GM19463 (cell line): ENCODE measurements around the gene F2RL3.
"Not testable (repeated sequence)": the region's sequence is repeated elsewhere in the genome, so short reads cannot be mapped to it uniquely, and the experiment has no call there.

ENCODE experiments used
- ATAC-seq: cut with Tn5 transposase; IDR thresholded peaks from one replicate; pipeline ENCODE4 v1.9.1; 2021; ENCODE audit warnings: mild to moderate bottlenecking, moderate library complexity; ENCODE audit not compliant: unreplicated experiment

F2RL3 gene

DNA sequence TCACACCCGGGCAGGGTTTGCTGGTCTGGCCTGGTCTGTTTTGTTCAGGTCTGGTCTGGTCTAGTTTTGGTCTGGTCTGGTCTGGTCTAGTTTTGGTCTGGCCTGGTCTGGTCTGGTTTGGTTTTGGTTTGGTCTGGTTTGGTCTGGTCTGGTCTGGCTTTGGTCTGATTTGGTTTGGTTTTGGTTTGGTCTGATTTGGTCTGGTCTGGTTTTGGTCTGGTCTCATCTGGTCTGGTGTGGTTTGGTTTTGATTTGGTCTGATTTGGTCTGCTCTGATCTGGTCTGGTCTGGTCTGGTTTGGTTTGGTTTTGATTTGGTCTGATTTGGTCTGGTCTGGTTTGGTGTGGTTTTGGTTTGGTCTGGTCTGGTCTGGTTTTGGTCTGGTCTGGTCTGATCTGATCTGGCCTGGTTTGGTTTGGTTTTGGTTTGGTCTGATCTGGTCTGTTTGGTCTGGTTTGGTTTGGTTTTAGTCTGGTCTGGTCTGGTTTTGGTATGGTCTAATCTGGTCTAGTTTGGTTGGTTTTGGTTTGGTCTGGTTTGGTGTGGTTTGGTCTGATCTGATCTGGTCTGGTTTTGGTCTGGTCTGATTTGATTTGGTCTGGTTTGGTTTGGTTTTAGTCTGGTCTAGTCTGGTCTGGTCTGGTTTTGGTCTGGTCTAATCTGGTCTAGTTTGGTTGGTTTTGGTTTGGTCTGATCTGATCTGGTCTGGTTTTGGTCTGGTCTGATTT, 14.4 kb upstream of the F2RL3 start:
- no peak for ATAC-seq

DNA sequence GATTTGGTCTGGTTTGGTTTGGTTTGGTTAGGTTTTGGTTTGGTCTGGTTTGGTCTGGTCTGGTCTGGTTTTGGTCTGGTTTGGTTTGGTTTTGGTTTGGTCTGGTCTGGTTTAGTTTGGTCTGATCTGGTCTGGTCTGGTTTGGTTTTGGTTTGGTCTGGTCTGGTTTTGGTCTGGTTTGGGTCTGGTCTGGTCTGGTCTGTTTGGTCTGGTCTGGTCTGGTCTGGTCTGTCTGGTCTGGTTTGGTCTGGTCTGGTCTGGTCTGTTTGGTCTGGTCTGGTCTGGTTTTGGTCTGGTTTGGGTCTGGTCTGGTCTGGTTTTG, 13.9 kb upstream of the F2RL3 start:
- ATAC-seq = not testable (repeated sequence)

DNA sequence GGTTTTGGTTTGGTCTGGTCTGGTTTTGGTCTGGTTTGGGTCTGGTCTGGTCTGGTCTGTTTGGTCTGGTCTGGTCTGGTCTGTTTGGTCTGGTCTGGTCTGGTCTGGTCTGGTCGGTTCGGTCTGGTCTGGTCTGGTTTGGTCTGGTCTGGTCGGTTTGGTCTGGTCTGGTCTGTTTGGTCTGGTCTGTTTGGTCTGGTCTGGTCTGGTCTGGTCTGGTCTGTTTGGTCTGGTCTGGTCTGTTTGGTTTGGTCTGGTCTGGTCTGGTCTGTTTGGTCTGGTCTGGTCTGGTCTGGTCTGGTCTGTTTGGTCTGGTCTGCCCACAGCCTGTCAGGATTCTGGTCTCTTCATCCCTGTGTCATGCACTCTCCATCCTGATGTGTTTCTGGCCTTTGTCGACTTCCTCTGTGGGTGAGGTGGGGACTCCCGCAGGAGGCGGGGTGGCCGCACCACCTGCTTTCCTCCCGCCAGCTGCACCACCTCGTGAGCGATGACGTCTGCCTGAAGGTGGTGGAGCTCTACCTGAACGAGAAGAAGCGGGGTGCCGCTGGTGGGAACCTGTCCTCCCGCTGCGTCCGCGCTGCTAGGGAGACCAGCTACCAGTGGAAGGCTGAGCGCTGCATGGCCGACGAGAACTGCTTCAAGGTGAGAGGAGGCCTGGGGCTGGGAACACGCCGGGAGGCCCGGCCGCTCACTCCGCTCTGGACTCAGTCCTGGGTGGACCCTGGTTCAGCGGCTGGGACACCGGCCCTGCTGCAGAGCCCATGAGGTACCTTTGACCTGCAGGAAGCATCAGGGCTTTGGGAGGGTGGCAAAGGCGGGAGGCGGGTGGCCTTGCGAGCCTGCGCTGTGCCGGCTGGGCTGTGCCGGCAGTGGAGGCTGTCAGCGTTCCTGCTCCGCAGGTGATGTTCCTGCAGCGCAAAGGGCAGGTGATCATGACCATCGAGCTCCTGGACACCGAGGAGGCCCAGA, 12.9 kb upstream of the F2RL3 start:
- no peak for ATAC-seq

DNA sequence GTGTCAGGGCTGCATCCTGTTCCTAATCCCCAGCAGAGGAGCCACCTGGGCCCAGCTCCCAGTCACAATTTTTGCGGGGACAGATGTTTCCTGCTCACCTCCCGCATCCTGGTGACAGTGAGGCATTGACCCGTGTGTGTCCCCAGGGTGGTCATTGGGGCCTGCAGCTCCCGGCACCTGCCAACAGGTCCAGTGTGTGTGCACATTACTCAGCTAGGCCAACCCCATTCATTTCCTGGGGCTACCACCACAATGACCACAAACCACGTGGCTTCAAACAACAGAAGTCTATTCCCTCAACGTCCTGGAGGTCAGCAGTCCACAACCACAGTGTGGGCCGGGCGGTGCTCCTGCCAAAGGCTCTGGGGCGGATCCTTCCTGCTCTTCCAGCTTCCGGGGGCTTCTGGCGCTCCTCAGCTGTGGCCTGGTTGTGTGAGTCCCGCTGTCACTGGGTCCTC, 11.9 kb upstream of the F2RL3 start:
- no peak for ATAC-seq

DNA sequence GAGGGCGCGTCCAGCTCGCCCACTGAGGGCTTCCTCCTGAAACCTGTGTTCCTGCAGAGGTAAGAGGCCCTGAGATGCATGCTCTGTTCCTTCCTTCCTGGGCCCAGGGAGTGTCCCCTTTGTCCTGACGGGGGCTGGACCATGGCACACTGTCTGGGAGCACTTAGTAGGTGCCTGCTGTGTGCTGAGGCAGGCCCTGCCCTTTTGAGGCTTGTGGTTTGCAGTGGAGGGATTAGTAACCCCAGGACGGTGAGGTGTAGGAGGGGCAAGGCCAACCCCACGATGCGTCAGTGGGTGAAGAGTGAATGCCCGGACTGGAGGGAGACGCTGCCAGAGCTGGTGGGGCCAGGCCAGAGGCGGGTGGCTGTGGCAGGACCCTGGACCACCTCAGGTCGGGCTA, 11.2 kb upstream of the F2RL3 start:
- no peak for ATAC-seq

DNA sequence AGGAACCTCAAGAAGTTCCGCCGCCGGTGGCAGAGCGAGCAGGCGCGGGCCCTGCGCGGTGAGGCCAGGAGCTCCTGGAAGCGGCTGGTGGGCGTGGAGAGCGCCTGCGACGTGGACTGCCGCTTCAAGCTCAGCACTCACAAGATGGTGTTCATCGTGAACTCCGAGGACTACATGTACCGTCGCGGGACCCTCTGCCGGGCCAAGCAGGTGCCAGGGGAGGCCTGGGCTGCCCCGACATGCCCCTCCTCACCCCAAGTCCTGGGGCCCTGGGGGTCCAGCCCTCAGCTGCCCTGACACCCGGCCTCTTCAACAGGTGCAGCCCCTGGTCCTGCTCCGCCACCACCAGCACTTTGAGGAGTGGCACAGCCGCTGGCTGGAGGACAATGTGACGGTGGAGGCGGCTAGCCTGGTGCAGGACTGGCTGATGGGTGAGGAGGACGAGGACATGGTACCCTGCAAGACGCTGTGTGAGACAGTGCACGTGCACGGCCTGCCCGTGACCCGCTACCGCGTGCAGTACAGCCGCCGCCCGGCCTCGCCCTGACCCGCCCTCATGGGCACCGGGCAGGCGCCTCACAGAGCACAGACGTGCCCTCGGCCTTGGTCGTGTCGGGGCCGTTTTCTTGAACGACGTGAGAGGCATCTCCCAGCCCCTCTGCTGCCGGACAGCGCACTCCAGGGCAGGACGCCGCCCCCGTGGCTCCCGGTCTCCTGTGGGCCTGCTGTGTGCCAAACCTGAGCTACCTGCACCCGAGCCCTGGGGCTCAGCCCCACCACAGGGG, 10.4 kb upstream of the F2RL3 start:
- no peak for ATAC-seq

DNA sequence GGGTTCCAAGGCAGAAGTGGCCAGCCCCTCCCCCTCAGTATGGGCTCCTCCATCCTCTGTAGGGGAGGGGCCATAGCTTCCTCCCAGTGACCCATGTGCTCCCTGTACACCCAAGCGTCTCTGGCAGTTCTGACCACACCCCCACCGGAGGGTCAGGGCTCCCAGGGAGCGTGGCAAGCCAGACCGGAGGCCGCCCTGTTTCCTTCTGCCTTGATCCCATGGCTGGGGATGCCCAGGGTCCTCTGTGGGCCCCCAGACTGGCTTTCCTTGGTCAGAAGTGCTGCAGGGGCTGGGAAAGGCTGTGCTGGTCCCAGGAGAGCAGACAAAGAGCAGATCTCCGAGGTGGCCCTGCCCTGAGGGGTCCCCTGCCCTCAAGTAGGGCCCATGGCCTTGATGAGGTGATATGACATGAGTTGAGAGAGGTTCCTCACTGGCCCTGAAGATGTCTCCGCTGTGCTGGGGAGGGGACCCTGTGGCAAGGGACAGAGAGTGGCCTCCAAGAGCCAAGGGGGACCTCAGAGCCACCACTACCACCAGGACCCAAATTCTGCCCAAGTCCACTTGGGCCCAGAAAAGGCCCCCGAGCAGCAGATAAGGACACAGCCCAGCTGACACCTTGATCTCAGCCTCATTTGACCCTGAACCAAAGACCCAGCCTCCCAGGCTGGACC, 7.8 kb upstream of the F2RL3 start:
- ATAC-seq = no peak

DNA sequence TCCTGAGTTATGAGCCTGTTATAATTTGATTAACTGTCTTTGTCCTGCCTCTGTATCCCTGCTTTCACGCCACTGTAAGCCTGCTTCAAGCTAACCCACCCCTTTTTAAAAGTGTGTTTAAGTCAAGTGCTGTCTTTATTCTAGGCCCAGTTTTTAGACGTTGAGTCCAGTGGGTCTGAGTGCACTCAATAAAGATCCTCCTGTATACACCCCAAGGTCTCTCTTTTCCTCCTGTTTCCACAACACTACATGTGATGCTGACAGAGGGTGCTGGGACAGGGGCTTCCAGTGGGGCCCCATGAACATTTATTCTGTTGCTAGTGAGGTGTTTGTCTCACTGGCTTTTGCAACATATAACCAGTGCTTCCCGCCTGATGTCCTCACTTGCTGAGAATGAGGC, 6.7 kb upstream of the F2RL3 start:
- no peak for ATAC-seq

DNA sequence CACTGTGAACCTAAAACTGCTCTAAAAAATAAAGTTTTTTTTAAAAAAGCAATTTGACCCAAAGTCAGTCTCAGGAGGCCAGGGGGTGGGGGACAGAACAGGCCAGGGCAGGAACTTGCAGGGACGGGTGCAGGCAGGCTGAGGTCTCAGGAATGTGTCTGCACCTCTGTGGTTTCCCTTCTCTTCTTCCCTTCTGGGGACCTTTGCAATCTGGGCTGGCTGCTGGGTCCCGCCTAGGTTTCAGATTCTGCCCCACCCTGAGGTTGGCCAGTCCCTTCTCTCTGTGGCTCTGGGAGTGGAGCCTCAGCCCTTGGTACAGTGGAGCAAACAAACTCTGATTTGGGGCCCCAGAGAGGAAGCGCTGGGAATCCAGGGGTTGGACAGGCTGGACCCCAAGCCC, 5.3 kb upstream of the F2RL3 start:
- no peak for ATAC-seq

DNA sequence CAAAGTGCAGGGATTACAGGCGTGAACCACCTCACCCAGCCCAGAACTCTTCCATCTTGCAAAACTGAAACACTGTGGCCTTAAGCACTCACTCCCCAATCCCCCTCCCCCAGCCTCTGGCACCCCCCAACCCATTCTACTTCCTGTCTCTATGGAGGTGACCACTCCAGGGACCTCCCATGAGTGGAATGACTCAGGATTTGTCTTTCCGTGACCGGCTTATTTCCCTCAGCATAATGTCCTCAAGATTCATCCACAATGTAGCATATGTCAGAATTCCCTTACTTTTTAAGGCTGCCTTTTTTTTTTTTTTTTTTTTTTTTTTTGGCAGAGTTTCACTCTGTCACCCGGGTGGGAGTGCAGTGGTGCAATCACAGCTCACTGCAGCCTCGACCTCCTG, 3.6 kb upstream of the F2RL3 start:
- no peak for ATAC-seq

DNA sequence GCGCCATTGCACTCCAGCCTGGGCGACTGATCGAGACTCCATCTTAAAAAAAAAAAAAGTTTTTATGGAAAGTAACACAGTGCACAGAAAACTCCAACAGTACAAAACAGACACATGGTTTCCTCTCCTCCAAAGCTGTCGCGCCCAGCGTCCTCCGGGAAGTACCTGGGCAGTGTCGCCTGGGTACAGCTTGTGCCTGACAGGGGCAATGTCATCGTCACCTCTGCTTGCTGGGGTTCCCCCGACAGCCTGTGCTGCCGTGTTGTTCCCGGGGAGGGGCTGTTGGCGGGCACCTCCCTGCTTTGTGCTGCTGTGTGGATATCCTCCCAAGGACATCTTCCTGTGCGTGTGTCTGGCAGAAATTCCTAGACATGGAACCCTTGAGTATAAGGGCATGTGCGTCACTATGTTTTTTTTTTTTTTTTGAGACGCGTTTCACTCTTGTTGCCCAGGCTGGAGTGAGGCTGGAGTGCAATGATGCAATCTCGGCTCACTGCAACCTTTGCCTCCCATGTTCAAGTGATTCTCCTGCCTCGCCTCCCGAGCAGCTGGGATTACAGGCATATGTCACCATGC, 2.4 kb upstream of the F2RL3 start:
- no peak for ATAC-seq

DNA sequence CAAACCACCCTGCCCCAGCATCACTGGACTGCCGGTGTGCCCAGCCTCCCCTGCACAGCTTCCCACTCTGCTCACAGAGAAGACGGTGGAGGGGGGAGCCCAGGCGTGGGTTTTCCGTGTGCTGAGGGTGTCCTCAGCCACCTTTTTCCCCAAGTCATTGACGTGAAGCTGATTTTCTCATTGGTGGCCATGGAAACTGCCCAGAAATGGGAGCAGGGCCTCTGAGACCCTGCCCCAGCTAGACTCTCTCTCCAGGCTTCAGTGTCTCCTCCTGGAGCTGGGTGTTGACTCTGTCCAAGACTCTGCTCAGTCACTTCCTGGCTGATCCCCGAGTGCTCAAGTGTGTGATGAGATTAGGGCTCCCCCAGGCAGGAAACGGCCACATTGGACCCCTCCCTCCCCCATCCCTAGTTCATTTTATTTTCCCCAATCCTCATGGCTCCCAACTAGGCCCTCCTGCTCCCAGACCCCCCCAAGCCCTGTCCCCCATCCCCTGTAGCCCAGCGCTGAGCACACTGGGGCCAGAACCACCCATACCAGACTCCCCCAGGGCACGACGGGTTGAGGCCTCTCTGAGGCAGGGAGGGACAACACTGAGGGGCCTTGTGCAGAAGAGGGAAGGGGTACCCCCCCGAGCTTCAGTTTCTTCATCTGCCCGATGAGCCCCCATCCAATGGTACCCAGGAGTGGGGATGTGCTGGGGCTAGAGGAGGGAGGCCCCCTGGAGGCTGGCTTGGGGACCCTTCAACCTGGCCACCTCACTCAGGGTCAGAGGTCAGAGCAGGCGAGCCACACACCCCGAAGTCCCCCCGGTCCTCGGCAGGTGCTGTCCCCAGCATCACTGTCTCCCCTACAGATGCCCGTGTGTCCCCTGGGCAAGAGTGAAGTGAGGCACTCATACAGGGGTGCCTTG, 1.2 kb upstream of the F2RL3 start:
- no peak for ATAC-seq

DNA sequence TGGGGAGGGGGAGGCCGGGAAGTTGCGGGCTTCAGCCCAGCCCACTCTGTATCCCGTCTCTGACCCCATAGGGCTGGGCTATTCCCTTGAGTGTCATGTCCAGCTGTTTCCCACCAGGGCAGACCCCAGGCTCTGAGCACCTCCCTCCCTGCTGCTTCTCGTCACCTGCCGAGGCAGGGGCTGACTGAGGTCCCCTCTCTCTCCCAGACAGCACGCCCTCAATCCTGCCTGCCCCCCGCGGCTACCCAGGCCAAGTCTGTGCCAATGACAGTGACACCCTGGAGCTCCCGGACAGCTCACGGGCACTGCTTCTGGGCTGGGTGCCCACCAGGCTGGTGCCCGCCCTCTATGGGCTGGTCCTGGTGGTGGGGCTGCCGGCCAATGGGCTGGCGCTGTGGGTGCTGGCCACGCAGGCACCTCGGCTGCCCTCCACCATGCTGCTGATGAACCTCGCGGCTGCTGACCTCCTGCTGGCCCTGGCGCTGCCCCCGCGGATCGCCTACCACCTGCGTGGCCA, 625 bp downstream of the F2RL3 start:
- no peak for ATAC-seq

DNA sequence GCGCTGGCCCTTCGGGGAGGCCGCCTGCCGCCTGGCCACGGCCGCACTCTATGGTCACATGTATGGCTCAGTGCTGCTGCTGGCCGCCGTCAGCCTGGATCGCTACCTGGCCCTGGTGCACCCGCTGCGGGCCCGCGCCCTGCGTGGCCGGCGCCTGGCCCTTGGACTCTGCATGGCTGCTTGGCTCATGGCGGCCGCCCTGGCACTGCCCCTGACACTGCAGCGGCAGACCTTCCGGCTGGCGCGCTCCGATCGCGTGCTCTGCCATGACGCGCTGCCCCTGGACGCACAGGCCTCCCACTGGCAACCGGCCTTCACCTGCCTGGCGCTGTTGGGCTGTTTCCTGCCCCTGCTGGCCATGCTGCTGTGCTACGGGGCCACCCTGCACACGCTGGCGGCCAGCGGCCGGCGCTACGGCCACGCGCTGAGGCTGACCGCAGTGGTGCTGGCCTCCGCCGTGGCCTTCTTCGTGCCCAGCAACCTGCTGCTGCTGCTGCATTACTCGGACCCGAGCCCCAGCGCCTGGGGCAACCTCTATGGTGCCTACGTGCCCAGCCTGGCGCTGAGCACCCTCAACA, 1.2 kb downstream of the F2RL3 start:
- no peak for ATAC-seq

DNA sequence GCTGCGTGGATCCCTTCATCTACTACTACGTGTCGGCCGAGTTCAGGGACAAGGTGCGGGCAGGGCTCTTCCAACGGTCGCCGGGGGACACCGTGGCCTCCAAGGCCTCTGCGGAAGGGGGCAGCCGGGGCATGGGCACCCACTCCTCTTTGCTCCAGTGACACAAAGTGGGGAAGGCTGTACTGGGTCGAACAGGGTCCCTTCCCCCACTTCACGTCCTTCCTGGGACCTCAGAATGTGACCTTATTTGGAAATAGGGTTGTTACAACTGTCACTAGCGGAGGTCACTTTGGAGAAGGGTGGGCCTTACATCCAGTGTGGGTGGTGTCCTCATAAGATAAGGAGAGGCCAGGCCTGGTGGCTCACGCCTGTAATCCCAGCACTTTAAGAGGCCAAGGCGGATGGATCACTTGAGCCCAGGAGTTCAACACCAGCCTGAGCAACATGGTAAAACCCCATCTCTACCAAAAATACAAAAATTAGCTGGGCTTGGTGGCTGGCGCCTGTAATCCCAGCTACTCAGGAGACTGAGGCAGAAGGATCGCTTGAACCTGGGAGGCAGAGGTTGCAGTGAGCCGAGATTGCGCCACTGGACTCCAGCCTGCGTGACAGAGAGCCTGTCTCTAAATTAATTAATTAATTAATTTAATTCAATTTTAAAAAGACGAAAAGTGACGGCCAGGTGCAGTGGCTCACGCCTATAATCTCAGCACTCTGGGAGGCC, 1.8 kb downstream of the F2RL3 start:
- ATAC-seq = no peak

DNA sequence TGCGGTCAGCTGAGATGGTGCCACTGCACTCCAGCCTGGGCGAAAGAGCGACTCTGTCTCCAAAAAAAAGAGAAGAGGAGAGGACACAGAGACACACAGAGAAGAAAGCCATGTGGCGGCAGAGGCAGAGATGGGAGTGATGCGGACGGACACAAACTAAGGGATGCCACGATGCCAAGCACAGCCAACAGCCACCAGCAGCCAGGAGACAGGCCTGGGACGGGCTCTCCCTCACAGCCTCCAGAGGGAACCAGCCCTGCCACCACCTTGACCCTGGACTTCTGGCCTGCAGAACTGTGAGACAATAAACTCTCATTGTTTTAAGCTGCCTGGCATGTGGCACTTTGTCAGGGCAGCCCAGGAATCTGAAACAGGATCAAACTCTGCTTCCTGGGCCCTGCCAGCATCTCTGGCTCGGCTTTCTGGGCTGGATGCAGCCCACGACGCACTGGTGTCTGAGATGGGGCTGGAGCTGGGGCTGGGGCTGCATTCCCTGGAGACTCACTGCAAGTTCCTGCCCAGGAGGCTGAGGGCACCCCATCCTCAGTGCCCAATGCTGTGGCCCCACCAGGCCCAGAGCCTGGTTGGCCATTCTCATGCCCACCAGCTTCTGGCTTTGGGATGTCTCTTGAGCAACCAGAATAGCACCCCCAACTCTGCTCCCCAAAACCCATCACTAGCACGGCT, 3.0 kb downstream of the F2RL3 start:
- ATAC-seq = no peak

DNA sequence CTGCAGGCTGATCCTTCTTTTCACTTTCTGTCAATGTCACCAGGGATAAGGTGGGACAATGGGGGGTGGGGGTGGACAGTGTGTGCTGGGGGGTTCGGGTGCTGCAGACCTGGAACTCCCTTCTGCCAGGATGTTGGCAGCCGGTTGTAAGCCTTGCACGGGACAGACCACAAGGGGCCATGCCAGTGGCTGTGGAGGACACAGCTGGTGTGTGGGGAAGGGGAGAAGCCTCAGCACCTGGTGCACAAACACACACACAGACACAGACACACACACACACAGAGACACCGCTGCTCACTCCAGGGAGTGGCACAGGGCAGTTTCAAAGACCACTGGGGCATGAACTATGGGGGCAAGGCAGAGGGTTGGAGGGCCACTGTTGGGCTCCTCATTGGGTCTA, 3.6 kb downstream of the F2RL3 start:
- no peak for ATAC-seq
